HG03571 (cell line): ENCODE results near the gene GLI2.

Experiments used
- ATAC-seq: cut with Tn5 transposase; IDR thresholded peaks from one replicate; pipeline ENCODE4 v1.9.1; 2021; ENCODE audit not compliant: unreplicated experiment

Gene GLI2

DNA sequence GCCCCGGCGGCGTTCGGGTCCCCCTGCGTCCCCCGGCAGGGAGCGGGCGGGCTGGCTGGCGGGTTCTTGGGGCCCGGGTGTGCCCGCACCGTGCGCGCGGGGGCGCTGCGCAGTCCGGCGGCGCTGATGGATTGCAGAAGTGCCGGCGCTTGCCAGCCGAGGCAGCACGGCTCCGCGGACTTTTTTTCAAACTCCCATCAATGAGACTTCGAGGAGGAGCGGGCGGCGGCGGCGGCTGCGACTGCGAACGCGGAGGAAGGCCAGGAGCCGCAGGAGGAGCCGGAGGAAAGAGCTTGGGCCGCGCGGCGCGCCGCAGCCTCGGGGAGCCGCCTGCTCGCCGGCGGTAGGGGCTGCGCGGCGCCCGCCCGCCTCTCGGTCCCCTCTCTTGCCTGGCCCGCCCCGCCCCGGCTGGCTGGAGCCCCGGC is at the start of gene GLI2:
Gene GLI2 (plus strand): TSS at position 123 of the 425 bp plus-strand sequence. CDS start 61,453 bp downstream, outside the sequence.
- no peak for ATAC-seq

DNA sequence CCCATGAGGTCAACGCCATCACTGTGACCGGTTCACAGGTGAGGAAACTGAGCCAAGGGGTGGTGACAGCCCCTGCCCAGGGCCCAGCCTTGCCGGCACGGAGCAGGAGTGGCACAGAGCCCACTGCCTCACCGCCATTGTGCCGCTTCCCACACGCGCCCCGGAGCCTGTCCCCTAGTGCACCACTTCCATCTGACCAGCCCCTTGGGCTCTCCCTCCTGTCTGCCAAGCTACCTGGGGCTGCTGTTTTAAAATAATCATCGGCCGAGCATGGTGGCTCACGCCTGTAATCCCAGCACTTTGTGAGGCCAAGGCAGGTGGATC is 49.7 kb upstream of the GLI2 start:
- no peak for ATAC-seq

DNA sequence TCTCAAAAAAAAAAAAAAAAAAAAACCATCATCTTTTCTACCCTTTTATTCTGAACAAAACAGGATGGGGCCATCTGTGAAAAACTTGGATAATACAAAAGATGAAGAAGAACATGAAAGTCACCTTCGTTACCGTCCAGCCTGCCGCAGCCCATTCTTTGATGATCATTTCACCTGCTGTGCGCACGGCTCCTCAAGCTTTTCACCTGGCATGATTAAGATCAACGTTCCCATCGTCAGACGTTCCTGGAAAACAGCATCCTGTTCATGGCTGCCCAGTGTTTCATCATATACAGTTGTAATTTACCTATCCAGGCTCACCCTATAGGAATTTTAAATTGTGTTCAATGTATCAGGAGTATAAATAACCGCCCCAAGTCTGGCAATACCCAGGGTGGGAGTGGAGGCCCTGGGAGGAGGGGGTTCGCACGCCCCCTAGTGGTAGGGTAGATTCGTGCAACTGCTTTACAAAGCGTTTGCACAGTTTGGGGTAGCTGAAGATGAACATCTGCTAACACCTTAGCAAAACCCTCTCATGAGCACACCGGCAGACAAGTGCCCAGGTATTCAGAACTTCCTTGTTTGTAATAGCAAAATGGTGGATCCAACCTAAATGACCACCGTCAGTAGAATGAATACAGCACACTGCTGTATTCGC is 49.0 kb upstream of the GLI2 start:
- no peak for ATAC-seq

DNA sequence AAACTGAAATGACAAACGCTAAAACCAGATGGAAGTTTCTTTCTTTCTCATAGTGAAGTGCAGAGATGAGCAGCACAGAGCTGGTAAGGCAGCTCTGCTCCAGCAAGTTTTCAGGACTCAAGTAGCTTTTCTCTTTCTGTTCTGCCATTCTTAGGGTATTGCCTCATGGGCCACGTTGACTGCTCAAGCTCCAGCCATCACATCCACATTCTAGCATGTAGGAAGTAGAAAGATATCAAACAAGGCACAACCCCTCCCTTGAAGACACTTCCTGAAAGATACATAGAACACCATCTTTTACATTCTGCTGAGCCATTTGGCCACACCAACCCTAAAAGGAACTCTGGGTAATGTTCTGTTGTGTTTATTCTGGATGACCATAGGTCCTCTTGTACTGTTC is 48.5 kb upstream of the GLI2 start:
- ATAC-seq = no peak

DNA sequence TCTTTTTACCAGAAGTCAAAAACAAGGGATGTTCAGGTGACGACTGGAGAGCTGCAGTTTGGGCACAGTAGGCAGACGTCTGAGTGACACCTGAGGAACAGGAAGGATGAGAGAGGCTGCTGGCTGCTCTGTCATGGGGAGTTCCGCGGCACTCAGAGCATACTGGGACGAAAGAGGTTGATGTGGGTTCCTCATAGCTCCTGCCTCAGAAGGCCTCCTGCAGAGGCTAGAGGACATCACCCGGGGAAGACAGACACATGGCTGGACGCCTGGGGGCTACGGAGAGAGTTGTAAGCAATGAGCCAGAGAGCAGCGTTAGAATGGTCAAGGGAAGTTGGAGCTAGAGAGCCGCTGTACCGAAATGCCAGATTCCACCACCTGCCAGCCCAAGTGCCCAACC is 45.1 kb upstream of the GLI2 start:
- no peak for ATAC-seq

DNA sequence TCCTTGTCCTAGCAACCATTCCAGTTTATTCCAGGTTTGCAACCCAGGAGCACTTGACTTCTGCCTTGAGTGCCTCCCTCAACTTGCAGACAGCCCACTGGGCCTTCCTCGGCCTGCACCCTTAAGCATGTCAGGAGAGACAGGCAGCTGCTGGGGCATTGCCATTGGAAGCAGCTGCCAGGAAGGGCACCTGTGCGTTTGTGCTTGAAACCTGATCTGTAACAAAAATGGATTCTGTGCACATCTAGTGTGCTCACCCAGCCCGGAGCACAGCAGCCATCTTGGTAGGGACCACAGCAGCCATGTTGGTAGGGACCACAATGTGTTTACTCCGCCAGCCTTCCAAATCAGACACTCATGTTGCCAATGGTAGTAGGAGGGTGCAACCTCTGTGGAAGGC is 44.3 kb upstream of the GLI2 start:
- ATAC-seq = no peak

DNA sequence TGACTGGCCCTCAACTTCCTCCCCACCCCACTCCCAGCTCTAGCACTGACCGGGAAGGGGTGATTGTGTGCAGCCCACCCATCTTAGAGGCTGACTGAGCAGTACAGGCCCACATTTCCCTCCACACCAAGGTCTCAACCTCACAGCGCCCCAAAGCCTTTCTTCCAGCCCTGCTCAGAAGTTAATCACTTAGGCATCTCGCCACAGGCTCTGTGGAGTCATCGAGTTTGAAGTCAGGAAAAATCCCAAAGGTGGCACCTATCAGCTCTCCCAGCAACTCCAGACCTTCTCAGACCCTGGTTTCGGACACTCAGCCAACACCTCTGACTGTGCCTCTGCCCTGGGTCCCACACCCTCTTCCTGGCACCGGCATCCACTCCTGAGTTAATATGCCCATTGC is 43.0 kb upstream of the GLI2 start:
- no peak for ATAC-seq

DNA sequence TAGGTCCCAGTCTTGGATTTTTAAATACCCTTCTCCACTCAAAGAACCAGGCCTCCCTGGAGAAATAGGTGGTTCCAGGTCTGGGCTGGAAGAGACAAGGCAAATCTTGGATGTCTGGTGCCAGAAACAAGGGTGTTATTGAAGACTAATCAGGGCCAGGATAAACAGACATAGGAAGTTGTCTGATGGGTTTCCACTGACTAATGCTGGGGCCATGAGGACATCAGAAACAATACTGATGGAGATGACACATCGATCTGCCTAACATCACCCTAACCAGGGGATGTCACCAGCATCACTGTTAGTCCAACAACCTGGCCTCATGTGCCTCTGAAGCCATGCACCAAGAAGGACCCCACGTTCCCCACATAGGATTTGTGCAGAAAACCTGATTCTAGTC is 42.5 kb upstream of the GLI2 start:
- ATAC-seq = no peak

DNA sequence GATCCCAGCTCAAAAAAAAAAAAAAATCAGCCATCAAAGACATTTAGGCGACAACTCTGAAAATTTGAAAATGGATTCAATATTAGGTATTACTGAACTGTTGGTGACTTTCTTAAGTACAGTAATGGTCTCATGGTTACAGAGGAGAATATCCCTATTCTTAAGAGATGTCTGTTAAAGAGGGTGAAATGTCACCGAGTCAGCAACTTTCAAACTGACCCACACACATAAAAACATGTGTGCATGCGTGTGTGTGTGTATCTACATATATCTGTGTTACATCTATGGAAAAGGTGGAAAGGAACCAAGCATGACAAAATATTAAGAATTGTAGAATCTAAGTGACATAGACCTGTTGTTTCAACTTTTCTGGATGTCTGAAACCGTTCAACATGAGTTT is 41.6 kb upstream of the GLI2 start:
- no peak for ATAC-seq

DNA sequence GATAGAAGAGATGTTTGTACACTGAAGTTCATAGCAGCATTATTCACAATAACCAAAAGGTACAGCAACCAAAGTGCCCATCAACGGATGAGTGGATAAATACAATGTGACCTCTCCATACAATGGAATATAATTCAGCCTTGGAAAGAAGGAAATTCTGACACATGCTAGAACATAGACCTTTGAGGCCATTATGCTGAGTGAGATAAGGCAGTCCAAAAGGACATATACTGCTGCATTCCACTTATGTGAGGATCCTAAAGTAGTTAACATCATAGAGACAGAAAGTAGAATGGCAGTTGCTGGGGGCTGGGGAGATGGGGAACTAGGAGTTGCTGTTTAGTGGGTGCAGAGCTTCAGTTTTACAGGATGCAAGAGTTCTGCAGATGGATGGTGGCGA is 38.2 kb upstream of the GLI2 start:
- no peak for ATAC-seq

DNA sequence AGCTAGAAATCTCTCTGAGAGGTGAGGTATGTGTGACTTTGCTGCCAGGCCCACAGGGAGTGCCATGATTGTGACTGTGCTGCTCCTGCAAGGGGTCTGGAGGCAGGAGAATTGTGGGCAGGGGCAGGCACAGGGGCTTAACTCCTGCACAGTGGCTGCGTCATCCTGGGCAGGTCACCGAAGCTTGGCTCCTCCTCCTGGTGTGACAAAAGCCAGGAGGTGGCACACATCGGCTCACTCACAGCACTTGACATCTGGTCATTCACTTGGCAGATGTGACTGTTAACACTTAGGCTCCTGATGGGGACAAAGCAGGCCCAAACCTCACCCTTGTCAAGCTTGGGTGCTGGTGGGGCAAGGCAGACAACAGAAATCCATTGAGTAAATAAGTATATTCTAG is 36.4 kb upstream of the GLI2 start:
- ATAC-seq = no peak

DNA sequence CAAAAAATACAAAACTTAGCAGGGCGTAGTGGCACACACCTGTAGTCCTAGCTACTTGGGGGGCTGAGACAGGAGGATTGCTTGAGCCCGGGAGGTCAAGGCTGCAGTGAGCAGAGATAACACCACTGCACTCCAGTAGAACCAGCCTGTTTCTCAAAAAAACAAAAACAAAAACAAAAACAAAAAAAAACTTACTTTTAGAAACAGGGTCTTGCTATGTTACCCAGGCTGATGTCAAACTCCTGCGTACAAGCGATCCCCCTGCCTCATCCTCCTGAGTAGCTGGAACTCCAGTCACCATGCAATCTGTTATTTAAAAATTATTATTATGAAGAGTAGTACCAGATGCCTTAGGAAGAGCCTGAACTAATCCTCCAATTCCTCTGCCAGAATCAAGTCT is 35.0 kb upstream of the GLI2 start:
- no peak for ATAC-seq

DNA sequence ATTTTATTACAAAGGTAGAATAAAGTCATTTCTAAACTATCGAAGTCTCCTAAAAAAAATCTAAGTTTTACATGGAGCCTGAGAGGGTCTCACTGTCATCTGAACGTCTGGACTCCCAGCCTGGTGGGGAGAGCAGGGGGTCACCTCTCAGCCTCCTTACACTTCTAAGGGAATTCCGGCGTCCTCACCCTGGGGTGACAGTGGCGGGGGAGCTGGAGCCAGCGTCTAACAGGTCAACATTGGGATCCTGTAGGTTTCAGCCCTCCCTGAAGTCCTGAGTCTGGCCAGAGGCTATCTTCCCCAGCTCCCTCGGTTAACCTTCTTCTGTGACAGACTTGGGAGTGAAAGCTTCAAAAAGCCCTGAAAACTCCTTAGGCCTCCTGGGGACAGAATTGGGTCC is 34.6 kb upstream of the GLI2 start:
- ATAC-seq = no peak

DNA sequence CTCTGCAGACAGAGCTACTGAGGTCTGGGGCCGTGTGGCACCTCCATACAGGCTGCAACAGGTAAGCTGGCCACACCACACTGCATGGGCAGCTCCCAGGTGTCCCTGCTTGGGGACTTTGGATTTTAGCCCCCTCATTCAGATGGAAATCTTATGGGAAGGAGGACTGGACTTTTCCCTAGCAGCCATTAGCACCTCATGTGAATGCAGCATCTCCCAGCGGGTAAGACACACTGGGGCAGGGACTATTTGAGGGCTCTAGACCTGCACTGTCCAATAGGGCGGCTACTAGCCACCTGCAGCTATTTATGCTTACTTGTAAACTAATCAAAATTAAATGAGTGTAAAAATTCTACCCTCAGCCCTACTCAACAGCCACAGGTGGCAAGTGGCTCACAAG is 34.2 kb upstream of the GLI2 start:
- no peak for ATAC-seq

DNA sequence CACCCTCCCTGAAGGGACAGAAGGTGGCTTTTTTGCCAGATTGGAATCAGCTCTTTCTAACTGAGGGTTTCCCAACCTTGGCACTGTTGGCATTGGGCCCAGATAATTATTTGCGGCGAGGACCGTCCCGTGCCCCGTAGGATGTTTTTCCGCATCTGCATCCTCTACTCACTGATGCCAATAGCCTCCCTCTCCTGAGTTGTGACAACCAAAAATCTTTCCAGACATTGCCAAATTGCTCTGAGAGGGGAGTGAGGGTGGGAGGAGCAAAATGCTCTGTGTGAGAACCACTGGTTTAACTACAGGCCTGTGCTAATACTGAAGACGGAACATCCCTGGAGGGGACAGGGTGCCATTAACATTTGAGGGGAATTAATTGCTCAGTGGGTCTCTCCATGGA is 33.6 kb upstream of the GLI2 start:
- ATAC-seq = no peak

DNA sequence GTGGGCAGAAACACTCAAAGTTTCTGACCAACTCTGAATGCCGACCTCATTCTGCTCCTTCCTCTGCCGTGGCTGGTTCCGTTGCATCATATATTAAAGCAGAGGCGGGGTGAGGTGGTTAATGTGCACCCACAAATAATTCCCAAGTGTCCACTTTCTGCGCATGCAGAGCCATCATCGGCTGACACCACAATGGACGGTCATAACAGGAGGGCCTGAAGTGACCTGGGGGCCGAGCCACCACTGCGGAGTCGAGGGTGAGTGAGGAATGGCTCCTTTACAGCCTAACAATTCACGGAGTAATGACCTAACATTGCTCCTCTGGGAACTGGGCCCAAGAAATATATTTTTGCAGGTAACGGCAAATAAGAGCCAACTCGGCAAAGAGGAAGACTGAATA is 32.9 kb upstream of the GLI2 start:
- ATAC-seq = no peak

DNA sequence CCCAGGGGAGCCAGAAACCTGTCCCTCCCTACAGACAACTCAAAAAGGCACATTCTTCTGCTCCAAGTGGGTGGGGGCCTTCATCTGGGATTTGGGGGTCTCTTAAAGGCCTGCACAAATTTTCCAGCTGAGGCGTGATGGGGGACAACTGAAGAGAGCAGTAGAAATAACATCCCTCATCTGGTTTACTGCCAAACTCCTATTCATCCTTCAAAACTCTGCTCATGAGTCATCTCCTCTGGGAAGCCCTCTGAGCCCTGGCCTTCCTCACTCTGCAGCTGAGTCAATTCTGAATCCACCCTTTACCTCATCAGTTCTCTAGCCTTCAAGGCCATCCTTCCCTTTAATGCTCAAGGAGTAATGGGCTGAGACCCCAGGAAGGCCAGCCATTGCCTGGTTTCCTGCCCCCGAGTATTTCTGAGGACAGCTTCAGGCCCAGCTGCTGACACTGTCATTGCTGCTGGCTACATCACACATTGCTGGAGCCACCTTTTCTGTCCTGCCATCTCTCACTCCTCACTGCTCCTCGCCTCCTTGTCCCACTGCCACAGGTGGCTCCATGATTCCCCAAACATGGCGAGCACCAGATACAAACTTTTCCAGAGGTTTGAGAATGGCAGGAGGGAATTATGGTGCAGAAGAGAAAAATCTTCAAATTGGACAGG is 32.2 kb upstream of the GLI2 start:
- ATAC-seq = no peak

DNA sequence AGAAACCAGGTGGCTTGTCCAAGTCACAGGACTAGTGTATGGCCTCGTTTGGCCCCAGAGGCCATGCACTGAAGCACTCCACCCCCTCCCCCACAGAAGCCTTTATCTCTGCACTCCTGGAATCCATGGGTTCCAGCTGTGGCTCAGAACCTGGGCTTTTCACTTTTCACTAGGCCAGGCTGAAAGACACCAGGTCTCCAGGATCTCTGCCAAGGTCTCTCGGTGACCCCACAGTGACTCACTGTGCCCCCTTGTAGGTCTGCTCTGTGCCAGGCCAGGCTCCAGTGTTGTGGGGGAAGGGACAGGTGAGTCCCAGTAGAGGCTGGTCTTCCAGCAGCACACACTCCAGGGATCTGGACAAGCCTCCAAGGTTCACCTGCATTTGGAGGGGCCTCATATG is 31.0 kb upstream of the GLI2 start:
- ATAC-seq = no peak

DNA sequence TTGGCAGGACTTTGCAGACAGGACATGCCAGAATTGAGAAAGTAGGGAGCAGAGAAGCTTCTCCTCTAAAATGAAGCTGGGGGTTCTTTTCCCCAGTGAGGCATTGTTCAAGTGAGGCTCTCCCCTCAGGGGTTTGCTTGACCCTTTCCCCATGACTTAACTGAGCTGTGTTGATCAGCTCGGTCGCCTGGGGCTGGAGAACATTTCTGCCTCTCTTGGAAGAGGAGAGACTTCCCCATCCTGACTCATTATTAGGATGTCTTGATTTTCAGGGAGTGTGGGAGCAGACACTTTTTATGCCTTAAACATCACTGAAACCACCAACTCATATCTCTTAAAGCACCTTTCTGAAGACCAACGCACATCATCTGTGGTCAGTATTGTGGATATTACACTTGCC is 27.9 kb upstream of the GLI2 start:
- no peak for ATAC-seq

DNA sequence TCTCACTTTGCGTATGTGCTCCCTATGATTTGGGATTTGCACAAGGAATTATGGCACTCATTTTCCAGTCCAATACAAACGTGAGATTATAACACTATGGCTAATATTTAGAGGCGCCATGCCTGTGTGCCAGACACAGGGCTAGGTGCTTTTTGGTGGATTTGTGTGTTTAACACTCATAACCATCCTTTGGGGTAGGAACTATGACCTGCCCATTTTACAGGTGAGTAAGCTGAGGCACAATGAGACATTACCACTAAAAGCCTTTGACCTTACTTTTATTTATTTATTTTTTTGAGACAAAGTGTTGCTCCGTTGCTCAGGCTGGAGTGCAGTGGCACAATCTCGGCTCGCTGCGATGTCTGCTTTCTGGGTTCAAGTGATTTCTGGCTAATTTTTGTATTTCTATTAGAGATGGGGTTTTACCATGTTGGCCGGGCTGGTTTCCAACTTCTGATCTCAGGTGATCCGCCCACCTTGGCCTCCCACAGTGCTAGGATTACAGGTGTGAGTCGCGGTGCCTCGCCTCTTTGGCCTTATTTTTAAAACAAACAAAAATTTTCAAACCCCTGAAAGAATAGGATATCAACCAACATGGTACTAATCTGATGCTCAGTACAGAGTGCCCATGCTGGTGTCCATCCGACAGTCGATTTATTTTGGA is 26.6 kb upstream of the GLI2 start:
- no peak for ATAC-seq

DNA sequence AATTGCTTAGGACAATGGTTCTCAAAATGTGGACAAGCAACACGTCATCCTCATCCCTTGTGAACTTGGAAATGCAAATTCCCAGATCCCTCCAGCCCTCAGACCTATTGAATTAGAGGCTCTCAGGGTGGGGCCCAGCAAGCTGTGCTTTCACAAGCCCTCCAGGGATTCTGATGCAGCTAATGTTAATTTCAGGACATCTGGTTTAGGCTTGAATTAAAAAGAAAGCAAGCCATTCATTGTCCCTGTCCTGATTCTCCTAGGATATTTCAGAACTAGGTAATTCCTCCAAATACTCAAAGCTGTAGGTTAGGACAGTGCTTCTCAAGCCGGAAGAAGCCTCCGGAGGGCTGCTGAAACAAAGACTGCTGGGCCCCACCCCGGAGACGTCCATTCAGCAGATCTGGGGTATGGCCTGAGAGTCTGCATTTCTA is 26.0 kb upstream of the GLI2 start:
- no peak for ATAC-seq

DNA sequence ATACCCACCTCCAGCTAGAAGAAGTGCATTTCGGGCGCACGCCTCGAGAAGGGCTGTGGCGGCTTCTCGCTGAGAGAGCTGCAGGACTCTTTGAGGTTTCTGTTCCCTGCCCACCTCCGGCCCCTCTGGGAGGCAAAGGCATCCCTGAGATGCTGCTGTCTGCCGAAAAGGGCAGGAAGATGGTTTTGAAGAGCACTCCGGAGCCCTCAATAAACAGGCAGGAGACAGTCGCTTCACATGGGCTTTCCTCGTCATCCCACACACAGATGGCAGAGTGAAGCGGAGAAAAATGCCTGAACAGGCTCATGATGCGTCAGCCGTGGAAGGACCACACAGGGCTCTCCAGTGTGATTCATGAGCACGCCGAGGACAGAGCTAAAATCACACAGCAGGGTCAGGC is 25.4 kb upstream of the GLI2 start:
- ATAC-seq = no peak

DNA sequence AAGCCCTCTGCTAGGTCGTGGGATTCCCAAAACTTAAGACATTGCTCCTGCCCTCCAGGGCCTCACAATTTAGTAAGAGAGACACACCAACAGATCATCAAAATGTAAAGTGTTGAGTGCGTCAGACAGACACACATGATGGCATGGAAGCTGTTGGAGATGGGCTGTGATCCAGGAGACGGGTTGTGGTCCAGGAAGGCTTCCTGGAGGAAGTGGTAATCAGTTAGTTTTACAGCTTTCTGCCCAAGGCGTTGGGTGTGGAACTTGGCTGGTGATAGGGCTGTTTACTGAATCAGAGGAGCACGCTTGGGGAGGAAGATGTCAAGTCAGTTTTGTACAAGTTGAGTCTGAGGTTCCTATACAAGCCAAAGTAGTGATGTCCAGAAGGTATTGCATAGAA is 24.0 kb upstream of the GLI2 start:
- no peak for ATAC-seq
